Stimulated activated CD4-positive, alpha-beta T cell treated with anti-CD3 and anti-CD28 coated beads, Interleukin-15, amount 100 ng/mL, for 24 hours (primary cell): Measurements from ENCODE around the gene ZHX3.

ENCODE experiments used
- DNase-seq: peaks from one replicate; pipeline ENCODE4 v3.0.0-alpha.2; 2020

The ZHX3 gene

GRCh38 chr20:41317546-41318270 is at the start of gene ZHX3:
Gene ZHX3, minus strand, starts transcription at chr20:41317731. Its CDS starts 112,815 bp downstream, at chr20:41204916.
- peak; percentile 98 for DNase-seq

GRCh38 chr20:41367393-41367695 is 49.8 kb upstream of the ZHX3 start:
- DNase-seq: no peak

GRCh38 chr20:41366546-41367392 is 49.2 kb upstream of the ZHX3 start, which contains the start of gene EMILIN3:
Gene EMILIN3, minus strand, starts transcription at chr20:41366818. Its CDS starts 184 bp downstream, at chr20:41366634.
- DNase-seq: no peak

- no peak for DNase-seq
Observed at GRCh38 chr20:41365777-41366545, 48.4 kb upstream of the ZHX3 start.

GRCh38 chr20:41364967-41365765 is 47.6 kb upstream of the ZHX3 start:
- DNase-seq: no peak

GRCh38 chr20:41364236-41364855 is 46.8 kb upstream of the ZHX3 start:
- no peak for DNase-seq

GRCh38 chr20:41363601-41364000 is 46.1 kb upstream of the ZHX3 start:
- no peak for DNase-seq

GRCh38 chr20:41362748-41363140 is 45.2 kb upstream of the ZHX3 start:
- DNase-seq: no peak

GRCh38 chr20:41361757-41362747 is 44.5 kb upstream of the ZHX3 start:
- no peak for DNase-seq

GRCh38 chr20:41360831-41361756 is 43.6 kb upstream of the ZHX3 start:
- no peak for DNase-seq

GRCh38 chr20:41359541-41360011 is 42.0 kb upstream of the ZHX3 start:
- DNase-seq: no peak

- no peak for DNase-seq
Observed at GRCh38 chr20:41358717-41359116, 41.2 kb upstream of the ZHX3 start.

GRCh38 chr20:41358230-41358629 is 40.7 kb upstream of the ZHX3 start:
- DNase-seq: no peak

GRCh38 chr20:41357424-41358163 is 40.1 kb upstream of the ZHX3 start:
- DNase-seq: no peak

GRCh38 chr20:41356951-41357350 is 39.4 kb upstream of the ZHX3 start:
- no peak for DNase-seq

GRCh38 chr20:41355598-41356203 is 38.2 kb upstream of the ZHX3 start:
- no peak for DNase-seq

- no peak for DNase-seq
Observed at GRCh38 chr20:41355192-41355591, 37.7 kb upstream of the ZHX3 start.

GRCh38 chr20:41353530-41353929 is 36.0 kb upstream of the ZHX3 start:
- no peak for DNase-seq
